ELF-1 (cell line): ENCODE data around the gene PRPS1.
A peak's percentile ranks its signal among the peaks of the same experiment; 100 is the strongest.
"Not testable (repeated sequence)": the region's sequence is repeated elsewhere in the genome, so short reads cannot be mapped to it uniquely, and the experiment has no call there.

Source experiments
- DNase-seq: peaks from one replicate; pipeline ENCODE4 v3.0.0-alpha.2; 2016; ENCODE audit warnings: low read depth, low spot score

The PRPS1 gene

DNA sequence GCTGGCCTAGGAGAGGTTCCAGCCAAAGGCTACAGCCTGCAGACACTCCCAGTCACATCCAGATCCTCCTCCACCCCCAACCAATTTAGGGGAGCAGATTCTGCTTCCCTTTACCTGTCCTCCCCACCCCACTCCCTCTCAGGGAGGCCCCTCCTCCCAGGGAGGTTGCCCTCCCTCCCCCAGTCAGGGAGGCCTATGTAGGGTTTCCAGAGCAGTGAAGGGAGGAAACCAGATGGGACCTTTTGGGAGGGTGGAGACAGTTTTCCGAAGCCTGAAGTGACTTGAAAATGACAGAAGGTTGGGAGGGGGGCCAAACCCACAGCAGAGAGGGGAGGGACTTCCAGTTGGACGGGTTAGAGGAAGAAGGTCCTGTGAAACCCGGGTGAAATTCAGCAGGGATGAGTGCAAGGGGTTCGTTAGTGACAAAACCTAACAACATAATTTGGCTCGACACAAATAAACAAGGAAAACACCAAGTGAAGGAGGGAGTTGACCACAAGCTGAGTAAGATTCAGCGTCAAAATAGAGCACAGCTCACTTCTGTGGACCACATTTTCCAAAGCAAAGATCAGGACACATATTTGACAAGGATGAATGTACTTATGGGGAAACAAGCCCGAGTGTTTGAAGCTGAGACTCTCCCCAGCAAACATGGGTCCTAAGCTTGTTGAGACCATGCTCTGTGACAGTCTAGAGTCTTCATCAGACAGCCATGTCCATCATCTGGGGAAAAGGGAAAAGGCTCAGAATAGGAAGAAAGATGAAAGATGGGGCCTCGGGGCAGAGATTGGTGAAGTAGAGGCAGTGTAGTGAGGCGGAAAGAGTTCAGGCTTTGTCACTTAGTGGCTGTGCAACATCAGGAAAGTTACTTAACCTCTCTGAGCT, 46.4 kb downstream of the PRPS1 start:
- no peak for DNase-seq

DNA sequence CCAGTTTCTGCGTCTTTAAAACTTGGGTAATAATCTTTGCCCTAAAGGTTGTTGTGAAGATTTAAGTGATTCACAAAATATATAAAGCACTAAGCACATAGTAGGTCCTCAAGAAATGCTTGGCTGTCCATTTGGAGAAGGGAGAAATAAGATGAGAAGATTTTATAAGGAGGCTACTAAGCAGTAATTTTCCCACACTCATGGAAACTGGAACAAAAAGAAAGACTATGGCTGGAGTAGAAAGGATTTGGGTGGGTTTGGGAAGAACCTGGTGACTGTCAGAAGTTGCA, 47.0 kb downstream of the PRPS1 start:
- DNase-seq, result no peak

DNA sequence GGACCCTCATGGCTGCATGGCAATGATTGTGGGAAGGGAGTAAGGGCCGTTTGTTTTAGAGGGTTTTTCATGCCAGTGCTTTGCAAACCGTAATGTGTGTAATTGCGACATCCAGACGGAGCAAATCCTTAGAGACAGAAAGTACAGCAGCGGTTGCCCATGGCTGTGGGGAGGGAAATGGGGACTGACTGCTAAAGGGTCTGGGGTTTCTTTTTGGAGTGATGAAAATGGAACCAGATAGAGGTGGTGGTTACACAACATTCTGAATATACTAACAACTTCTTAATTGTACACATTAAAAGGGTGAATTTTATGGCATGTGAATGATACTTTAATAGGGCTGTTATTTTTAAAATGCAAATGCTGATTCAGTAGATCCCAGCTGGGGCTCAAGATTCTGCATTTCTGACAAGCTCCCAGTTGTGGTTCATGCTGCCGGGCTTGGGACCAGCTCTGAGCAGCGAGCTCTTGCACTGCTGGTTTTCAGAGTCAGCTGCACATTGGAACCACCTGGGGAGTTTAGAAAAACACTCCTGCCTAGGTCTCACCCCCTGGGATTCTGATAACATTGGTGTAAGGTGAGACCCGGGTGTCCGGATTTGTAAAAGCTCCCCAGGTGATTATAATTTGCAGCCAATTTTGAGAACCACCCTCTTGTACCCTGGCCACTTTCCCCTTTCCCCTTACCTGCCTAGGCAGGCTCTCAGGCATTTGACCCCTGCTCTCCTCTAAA, 47.7 kb downstream of the PRPS1 start:
- no peak for DNase-seq

DNA sequence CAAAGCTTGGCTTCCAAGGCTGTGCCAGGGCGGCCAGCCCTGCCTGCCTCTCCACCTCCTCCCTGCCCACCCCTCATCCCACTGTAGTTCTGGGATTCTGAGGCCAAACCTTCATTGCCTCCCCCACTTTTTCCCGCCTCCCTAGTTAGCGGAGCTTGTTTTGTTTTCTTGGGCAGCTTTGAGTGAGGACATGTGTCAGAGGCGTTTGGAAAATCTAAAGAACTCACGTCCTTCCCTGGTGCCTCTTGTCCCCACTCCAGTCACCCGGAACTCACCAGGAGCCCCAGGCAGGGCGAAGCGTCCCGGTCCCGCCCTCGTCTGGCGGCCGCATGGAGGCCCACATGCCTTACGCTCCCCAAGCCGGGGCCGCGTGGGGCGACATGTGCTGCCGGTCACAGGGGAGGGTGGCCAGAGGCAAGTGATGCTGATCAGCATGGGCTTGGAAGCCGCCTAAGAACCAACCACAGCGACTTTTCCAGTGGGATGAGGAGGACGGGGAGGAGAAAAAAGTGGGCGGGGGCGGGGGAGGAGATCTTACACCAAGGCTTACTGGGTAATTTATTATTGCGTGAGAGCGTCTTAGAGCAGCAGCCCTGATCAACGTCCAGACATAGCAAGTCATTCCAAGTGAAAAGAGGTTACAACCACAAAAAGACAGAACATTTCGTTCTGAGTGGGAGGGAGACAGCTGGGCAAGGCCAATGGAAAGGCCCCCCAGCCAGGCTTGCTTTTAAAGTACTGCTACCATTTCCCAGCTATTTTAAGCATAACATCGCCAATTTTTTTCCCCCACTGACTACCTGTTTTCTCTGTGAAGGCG, 48.5 kb downstream of the PRPS1 start:
- DNase-seq, result peak; percentile 60

DNA sequence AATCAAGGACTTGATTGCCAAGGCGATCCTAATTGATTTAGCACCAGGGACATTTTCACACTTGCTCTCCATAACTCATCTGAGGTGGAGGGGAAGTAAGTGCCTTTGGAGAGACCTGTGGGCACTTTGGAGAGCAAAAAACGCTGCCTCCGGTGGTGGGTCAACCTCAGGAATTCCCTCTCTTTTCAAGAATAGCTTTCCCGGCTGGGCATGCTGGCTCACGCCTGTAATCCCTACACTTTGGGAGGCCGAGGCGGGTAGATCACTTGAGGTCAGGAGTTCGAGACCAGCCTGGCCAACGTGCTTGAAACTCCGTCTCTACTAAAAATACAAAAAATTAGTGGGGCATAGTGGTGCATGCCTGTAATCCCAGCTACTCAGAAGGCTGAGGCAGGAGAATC, 49.2 kb downstream of the PRPS1 start:
- DNase-seq, result peak; percentile 60

DNA sequence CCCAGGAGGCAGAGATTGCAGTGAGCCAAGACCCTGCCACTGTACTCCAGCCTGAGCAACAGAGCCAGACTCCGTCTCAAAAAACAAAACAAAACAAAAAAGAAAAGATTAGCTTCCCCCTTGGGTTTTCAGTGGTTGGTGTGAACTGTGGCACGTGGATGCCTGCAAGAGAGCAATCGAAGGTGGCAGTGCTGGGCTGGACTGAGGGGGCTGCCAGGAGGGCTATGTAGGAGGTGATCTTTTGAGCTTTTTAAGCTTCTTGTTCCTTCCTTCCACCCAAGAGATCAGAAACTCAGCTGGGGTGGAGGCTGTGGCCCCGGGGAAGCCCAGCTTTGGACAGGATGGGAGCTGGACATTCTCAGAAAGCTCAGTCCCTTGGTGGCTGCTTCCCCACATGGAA, 49.6 kb downstream of the PRPS1 start:
- no peak for DNase-seq

DNA sequence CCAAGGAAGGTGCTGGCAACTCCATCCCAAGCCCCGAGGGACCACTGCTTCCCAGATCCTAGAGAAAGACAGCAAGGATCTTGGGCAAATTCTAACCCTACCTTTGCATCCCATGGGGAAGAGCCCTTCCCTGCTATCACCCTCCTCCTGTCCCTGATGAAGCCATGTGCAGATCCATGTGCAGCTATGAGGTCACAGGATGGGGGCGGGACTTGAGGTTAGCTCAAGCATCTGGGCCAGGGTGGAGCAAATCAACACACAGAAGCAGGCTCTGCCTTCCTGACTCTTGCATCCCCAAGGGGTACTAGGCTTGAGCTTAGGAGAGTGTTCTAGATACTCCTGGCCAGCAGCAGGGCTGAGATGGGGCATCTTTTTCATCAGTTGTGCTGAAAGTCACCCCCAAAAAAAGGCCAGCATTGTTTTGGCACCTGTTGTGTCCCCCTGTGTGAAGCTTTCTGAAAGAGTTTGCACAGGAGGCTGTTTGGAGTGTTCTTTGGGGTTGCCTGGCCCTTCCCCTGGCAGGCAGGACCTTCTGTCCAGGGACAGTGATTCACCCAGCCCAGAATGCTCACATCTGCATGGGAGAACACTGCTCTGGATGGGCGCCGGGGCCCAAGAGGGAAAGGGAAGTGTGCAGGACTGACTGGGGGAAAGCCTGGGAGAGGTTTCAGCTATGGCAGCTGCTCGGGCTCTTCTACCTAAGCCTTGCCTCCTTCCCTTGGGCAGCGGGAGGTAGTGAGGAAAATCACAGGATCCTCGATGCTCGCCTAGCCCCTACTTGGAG, 50.8 kb downstream of the PRPS1 start:
- DNase-seq, result no peak

DNA sequence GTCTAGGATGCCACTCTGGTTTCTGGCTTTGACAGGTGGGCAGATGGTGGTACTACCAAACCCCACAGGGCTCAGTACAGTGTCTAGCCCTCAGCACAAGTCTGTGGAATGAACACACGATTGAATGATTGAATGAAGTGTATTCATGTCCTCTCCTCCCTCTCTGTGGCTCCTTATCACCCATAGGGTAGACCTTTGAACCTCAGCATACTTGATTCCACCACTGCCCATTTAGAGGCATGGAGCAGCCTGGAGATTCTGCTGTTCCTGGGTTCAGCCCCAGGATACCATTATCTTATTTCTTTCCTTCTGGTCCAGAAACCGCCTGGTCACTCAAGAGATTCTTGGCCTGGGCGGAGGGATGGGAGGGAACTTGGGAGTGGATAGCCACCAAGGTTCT, 53.9 kb downstream of the PRPS1 start:
- no peak for DNase-seq

DNA sequence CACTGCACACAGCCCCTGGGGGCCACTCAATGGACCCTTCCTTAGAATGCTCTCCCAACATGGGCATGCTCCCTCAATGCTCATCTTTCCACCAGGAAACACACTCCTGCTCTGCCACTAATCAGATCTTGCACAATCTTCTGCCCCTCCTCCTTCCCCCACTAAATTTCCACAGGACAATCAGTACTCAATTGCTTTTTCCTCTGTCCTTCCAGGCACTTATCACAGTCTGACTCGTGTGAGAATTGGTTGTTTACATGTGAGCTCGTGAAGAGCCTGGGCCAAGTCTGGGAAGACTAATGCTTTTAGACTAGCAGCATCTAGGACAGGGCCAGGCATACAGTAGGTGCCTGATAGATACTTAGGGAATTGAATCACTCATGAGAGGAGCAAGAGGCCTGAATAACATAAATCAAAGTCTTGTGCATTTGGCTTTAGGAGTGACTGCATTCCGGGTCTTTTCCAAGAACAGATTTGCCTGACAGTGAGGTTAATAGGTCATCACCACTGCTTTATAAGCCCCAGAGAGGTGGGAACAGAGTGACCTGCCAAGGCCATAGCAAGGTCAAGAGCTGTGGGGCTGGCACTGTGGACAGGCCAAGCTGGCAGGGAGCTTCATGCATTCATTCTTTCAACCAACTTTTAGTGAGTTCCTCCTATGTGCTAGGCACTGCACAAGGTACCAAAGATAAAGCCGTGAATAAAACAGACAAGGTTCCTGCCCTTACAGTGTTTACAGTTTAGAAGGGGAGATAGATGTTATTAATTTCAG, 55.0 kb downstream of the PRPS1 start:
- no peak for DNase-seq

DNA sequence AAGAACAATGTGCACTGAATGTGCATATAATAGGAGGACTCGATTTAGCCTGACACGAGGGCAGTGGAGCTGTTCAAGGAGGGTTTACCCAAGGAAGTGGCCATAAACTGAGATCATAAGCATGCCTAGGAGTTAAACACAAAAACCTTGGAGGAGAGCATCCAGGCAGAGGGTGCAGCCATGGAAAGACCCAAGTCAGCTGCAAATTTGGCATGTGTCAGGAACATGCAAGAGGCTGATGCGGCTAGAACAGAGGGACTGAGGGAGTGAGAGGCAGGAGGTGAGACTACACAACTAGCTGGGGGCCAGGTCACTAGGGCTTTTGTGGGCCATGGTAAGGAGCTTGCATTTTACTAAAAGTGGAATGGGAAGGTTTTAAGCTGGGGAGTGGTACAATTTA, 55.6 kb downstream of the PRPS1 start:
- DNase-seq, result no peak

DNA sequence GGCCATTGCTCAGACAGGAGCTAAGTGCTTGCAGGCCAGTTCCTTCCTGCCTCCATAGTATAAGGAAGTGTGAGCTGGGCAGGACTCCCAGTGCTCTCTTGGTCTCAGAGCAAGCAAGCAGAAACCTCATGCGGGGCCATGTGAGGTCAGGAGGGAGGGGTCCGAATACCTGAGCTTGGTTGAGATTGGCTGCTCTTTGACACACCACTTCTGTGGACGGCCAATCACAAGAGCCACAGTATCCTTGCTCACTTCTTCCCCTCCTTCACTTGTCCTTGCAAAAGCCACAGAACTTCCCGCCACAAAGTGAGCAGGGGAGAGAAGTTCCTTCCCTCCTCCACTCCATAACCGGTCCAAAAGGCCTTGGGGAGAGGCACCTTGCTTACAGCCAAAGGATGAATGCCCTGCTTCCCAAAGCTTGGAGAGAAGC, 56.7 kb downstream of the PRPS1 start:
- DNase-seq, result peak; percentile 80

DNA sequence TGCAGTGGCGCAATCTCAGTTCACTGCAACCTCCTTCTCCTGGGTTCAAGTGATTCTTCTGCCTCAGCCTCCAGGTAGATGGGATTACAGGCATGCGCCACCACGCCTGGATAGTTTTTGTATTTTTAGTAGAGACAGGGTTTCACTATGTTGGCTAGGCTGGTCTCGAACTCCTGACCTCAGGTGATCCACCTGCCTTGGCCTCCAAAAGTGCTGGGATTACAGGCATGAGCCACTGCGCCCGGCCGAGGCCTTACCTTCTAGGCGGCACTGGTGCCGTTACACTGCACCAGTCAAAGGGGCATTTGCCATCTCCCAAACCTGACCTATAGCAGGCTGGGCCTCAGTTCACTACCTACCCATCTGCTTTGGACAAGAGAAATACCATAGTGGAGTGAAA, 57.3 kb downstream of the PRPS1 start:
- not testable (repeated sequence) for DNase-seq

DNA sequence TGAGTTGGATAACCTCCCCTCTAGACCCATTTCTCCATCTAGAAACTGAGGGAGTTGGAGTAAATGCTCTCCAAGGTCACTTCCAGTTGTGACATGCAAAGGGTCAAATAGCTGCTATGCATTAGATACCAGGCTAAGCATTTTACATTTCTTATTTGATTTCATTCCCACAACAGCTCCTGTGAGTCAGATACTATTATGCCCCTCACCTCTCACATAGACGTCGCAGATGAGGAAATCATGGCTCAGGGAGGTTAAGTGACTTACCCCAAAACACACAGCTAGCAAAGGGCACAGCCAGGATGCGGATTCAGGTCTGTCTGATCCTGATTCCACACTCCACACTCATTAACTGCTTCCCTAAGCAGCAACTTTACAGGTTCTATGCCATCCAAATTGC, 57.7 kb downstream of the PRPS1 start:
- no peak for DNase-seq

DNA sequence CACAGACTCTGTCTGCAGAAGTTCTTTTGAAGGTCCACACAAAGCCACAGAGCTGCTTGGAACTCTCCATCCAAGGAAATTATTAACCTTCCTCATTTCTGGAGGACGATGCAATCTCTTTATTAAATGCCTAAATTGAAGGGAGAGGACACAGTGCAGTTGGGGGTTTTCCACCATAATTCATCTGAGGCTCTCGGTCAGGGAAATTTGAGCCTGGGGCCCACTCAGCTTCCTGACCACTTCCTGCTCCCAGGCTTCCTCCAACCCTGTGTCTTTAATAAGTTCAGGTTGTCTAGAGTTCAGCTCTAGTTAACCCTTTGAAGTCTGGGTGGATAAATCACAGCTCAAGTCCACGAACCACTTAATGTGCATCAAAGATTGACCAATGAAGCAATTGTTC, 58.5 kb downstream of the PRPS1 start:
- DNase-seq, result no peak

DNA sequence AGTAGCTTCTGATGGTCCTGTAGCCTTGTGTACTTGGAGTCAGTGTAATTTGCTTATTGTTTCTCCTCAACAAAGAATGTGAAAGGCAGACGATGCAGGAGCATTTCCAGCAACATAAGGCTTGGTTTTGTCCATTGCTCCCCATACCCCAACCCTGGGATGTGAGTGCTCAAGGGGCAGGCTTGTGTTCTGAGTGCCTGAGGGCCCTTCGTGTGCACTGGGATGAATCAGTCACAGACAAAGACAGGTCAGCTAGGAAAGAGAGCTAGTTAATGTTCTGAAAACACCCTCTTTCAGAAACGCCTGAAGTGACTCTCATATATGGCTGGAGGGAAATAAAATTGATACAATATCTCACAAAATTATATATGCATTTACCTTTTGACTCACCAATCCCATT, 59.1 kb downstream of the PRPS1 start:
- DNase-seq, result no peak

DNA sequence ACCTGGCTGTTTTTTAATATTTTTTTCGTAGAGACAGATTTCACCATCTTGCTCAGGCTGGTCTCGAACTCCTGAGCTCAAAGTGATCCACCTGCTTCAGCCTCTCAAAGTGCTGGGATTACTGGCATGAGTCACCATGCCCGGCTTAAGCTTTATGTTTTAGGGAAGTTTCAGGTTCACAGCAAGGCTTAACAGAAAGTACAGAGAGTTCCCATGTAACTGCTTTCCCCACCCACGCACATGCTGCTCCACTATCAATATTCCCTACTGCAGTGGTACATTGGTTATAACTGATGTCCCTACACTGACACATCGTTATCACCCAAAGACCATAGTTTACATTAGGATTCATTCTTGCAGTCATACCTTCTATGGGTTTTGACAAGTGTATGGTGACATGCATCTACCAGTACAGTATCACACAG, 62.7 kb downstream of the PRPS1 start:
- no peak for DNase-seq

DNA sequence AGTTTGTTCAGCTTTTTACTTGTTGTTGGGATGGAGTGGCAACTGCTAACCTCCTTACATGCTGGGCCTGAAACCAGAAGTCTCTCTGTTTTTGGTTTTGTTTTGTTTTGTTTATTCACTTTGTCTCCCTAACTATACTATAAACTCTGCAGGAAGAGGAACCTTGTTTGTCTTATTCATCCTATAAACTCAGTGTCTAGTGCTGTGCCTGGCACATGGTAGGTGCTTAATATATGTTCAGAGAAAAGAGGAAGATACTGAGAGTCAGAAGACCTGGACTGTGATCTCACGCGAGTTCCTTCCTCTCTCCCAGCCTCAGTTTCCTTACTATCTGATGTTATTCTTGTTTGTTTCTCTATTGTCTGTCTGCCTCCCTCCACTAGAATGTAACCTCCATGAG, 71.3 kb downstream of the PRPS1 start:
- DNase-seq, result no peak

DNA sequence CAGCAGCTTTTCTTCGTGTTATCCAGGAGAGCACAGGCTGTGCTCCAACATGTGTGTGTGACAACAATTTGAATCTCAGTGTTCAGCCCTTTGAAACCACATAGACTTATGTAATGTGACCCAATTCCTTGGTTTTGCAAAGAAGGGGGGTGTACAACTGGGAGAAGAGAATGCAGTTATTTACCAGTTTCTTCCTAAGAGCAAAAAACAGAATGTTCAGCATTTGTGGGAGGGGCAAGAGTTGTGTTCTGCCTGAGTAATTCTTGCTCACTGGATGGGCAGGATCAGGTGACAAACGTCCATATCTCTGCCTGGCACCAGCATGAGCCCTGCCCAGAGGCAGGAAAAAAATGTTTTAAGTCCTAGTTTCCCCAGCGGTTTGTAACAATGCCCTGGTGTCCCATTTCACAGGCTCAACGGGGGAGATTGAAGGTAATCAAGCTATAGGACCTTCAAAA, 72.0 kb downstream of the PRPS1 start:
- peak; percentile 22 for DNase-seq
